ENCODE data around the gene PLAAT2. TPM values are rescaled to one million over a fixed set of nuclear protein-coding genes. Genes with fewer than 3 reads are reported as not detected.
"Not testable (repeated sequence)": the region's sequence is repeated elsewhere in the genome, so short reads cannot be mapped to it uniquely, and the experiment has no call there.

PLAAT2 gene
- total and polyA plus RNA-seq, 9 donors = 0.12 to 1.4 (median 0.35) TPM; not detected in 4

- Histone ChIP-seq H3K4me1 (ENCODE audit: insufficient read depth) (no peaks in the 10 kb centered on the region), H3K4me3 (no peak overlapping the region), H3K27me3 (no peaks in the 10 kb centered on the region), H3K9me3 (no peaks in the 10 kb centered on the region), H3K27ac (no peak overlapping the region), H3K36me3 (no peaks in the 10 kb centered on the region)
- TF ChIP-seq EP300 (IDR thresholded peaks at IDR 0.05) (no peak), POLR2A (IDR thresholded peaks at IDR 0.05) (no peak), CTCF (IDR thresholded peaks at IDR 0.05) (no peak)
- WGBS, 3 donors = 90 to 94% (median 91%) methylated on average over 18 of the region's 18 CpGs
- DNase-seq = no peak
- intact Hi-C loops (cut with DNase I) = no loop called here
Measured at GRCh38 chr11:63590024-63590788, 27.0 kb upstream of the PLAAT2 start.

GRCh38 chr11:63589000-63589399 lies 25.8 kb upstream of the PLAAT2 start:
- H3K36me3 ChIP-seq = no peaks in the 10 kb centered on the region
- H3K4me1 ChIP-seq (ENCODE audit: insufficient read depth) = no peaks in the 10 kb centered on the region
- TF ChIP-seq POLR2A (IDR thresholded peaks at IDR 0.05) (no peak), EP300 (IDR thresholded peaks at IDR 0.05) (no peak), CTCF (IDR thresholded peaks at IDR 0.05) (no peak)
- no peaks in the 10 kb centered on the region for H3K27me3 ChIP-seq
- no peak overlapping the region for H3K4me3 ChIP-seq
- intact Hi-C loops (cut with DNase I) = no loop called here
- peak in 1 of 5 donors; percentile 68 for DNase-seq
- no peak overlapping the region for H3K27ac ChIP-seq
- H3K9me3 ChIP-seq = no peaks in the 10 kb centered on the region
- WGBS, 3 donors = 18 to 22% (median 21%) methylated on average over 3 of the region's 3 CpGs

- intact Hi-C loops (cut with DNase I) = no loop called here
- no peak overlapping the region for H3K27ac ChIP-seq
Measured at GRCh38 chr11:63586451-63587166, 23.4 kb upstream of the PLAAT2 start.

GRCh38 chr11:63583357-63583677 lies 20.1 kb upstream of the PLAAT2 start:
- H3K9me3 ChIP-seq = peaks cover 0 to 5% of the 10 kb centered on the region in 2 donors
- no peaks in the 10 kb centered on the region for H3K27me3 ChIP-seq
- no peaks in the 10 kb centered on the region for H3K4me1 ChIP-seq (ENCODE audit: insufficient read depth)
- DNase-seq = no peak
- intact Hi-C loops (cut with DNase I) = no loop called here
- H3K36me3 ChIP-seq = no peaks in the 10 kb centered on the region
- no peak overlapping the region for H3K27ac ChIP-seq
- no peak overlapping the region for H3K4me3 ChIP-seq
- TF ChIP-seq CTCF (IDR thresholded peaks at IDR 0.05) (no peak), EP300 (IDR thresholded peaks at IDR 0.05) (no peak), POLR2A (IDR thresholded peaks at IDR 0.05) (no peak)

More at GRCh38 chr11:63586451-63587166, 23.4 kb upstream of the PLAAT2 start:
- no peak for TF ChIP-seq POLR2A (IDR thresholded peaks at IDR 0.05)
- no peak for TF ChIP-seq CTCF (IDR thresholded peaks at IDR 0.05)
- TF ChIP-seq EP300 (IDR thresholded peaks at IDR 0.05) = no peak
- H3K9me3 ChIP-seq = no peaks in the 10 kb centered on the region
- DNase-seq = no peak
- no peaks in the 10 kb centered on the region for H3K27me3 ChIP-seq
- no peaks in the 10 kb centered on the region for H3K4me1 ChIP-seq (ENCODE audit: insufficient read depth)
- H3K36me3 ChIP-seq = no peaks in the 10 kb centered on the region
- H3K4me3 ChIP-seq = no peak overlapping the region
- WGBS, 3 donors = 89 to 97% (median 91%) methylated on average over 6 of the region's 6 CpGs

GRCh38 chr11:63581224-63581623 lies 18.0 kb upstream of the PLAAT2 start:
- intact Hi-C loops (cut with DNase I); H3K27ac ChIP-seq; H3K9me3 ChIP-seq; DNase-seq; H3K36me3 ChIP-seq; H3K27me3 ChIP-seq; H3K4me1 ChIP-seq (ENCODE audit: insufficient read depth); H3K4me3 ChIP-seq: not testable (repeated sequence)
- WGBS, 3 donors = 78 to 86% (median 86%) methylated on average over 7 of the region's 7 CpGs

GRCh38 chr11:63578882-63579281 lies 15.7 kb upstream of the PLAAT2 start:
- H3K27me3 ChIP-seq; H3K36me3 ChIP-seq; intact Hi-C loops (cut with DNase I); H3K4me3 ChIP-seq; H3K9me3 ChIP-seq; H3K4me1 ChIP-seq (ENCODE audit: insufficient read depth); DNase-seq; H3K27ac ChIP-seq: not testable (repeated sequence)
- WGBS, 3 donors = 87 to 100% (median 97%) methylated on average over 2 to 3 of the region's 3 CpGs

All from ovary (tissue), 9 donors.